ENCODE measurements around the gene TCERG1L.

- no peak for TF ChIP-seq CTCF (IDR thresholded peaks at IDR 0.05)
- no peak for TF ChIP-seq POLR2A (IDR thresholded peaks at IDR 0.05)
- no peak for TF ChIP-seq EP300 (IDR thresholded peaks at IDR 0.05)
These were observed 130.1 kb downstream of the TCERG1L start for GRCh38 chr10:131181456-131181855.

Measured in tibial nerve (tissue), 4 donors.